CD4-positive, alpha-beta T cell treated with Interleukin-12 subunit alpha and Interleukin-12 subunit beta, for 1 hour (primary cell): ENCODE measurements around the gene CYB561.

Experiments
- DNase-seq: peaks from one replicate; pipeline ENCODE4 v3.0.0-alpha.2; 2020

Gene CYB561

DNA sequence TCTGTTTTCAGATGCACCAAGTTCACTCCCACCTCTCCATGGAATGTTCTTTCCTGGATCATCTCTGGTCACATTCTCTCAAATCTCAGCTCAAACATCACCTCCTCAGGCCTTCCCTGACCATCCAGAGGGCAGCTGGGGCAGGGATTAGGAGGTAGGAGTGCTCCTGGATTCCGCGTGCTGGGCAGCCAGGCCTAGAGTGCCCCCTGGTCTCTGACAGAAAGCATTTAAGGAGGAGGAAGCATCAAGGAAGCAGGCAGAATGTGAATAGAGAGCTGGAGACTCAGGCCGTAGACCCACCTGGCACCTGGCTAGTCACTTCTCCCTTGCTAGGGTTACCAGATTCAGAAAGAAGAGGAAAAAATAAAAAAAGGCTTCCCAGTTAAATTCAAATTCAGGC lies 2.5 kb upstream of the CYB561 start:
- no peak for DNase-seq

DNA sequence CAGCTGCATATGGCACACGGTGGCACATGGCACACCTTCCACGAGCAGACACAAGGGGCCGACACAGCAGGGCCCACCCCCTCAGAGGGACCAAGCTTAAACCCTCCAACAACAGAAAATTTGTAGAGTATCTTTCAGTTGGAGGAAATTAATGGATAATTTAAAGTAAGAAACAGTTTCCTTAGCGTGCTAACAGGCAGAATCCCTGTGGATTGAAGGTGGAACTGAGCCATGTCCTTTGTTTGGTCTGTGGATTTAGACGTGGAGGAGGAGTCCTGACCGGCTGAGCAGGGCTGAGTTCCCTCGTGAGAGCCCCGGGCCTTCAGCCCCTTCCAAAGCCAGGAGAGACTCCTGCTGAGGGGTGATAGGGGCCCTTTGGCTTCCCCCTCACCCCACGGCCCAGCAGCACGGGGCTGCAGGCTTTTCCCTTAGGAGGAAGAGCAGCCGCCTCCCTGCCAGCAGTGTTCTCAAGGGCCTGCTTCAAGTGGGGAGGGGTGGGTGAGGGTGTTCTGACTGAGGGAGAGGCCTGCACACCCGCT lies 1.4 kb upstream of the CYB561 start:
- no peak for DNase-seq

DNA sequence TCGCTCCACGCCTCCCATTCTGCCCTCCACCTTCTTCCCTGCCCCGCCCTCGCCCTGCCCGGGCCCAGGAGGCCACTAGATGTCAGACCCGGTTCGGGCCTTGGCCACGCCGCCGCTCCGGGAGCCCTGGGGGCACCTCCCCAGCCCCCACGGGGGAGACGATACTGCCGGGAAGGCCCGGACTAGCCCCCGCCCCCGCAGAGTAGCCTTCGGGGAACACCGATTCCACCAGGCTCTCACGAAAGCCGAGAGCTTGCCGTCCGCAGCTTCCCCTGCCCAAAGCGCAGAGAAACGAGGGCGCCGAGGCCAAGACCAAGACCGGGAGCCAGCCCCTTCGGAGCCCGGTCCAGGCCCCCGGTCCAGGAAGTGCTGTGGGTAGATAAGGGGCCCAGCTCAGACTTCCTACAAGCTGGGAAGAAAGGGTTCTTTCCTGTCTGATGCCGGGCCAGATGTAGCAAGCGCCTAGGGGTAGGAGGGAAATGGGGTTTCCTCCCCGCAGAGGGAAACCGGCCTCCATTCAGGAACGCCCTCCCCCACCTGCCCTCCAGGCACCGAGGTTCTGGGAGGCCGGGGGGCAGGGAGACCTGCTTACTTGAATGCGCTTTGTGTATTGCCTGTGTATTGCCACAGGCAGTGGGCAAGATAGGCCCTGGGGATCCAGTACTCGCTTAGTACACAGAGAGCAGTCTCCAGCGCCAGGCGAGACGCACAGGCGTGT lies 806 bp upstream of the CYB561 start:
- DNase-seq = peak; percentile 57

DNA sequence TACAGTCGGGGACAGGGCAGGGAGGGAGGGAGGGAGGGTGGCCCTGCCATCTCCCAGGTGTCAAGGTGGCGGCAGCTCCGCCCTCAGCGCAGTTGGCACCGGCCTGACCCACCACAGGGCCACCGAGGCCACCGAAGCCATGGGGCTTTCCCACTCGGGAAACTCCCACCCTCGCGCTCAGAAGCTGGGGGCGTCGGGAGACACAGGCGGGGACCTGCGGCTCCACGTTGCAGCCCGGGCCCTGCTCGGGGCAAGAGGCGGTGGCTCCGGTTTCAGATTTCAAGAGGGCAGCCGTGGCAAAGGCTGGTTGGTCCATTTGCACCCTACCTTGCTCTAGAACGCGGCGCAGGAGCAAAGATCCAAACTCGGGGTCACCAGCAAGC lies 544 bp downstream of the CYB561 start:
- DNase-seq = peak; percentile 87

DNA sequence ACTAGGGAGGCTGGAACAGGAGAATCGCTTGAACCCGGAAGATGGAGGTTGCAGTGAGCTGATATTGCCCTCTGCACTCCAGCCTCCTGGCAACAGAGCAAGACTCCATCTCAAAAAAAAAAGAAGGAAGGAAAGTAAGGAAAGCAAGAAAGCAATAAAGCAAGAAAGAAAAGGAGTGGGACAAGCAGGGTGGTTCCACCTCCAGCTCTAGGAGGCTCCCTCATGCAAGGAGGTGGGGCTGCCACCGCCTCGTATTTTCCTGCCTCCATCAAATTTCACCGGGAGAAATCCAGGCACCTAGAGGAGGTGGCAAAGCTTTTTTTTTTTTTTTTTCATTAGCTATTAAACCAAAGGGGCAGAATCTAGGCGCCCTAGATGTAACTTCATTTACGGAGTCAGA lies 1.0 kb downstream of the CYB561 start:
- DNase-seq = no peak

DNA sequence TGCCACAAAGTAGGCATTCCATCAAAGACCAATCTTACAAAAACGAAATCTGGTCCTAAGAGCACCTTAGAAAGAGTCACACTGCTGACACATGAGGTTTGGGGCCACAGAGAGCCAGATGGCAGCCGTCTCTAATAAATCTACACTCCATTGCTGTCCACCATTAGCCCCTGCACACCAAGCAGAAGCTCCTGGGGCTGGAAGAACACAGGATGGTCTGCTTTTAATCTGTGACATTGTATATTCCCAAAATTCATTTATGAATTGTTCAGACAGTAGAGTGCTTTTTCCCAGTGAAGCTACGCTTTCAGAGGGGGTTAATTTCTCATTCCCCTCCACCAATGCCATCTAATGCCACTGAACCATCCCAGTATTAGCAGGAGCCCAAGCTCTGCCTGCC lies 1.6 kb downstream of the CYB561 start:
- no peak for DNase-seq

DNA sequence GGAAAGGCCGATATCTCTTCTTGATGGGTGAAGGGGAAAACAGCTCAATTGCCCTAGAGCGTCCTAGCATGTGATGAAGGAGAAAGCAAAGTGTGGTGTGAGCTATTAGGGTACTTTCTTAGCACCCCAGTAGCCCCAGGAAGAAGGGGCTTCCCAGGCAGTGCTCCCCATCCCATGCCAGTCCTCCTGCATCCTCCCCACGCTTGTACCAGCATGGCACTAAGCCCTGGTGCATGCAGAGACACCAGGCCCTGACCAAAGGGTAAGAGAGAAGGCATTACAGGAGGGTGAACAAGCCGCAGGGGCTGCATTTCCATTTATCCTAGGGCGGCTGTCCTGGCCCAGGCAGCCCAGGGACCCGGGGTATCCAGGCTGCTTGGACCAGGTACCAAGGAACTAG lies 3.1 kb downstream of the CYB561 start:
- DNase-seq = no peak

DNA sequence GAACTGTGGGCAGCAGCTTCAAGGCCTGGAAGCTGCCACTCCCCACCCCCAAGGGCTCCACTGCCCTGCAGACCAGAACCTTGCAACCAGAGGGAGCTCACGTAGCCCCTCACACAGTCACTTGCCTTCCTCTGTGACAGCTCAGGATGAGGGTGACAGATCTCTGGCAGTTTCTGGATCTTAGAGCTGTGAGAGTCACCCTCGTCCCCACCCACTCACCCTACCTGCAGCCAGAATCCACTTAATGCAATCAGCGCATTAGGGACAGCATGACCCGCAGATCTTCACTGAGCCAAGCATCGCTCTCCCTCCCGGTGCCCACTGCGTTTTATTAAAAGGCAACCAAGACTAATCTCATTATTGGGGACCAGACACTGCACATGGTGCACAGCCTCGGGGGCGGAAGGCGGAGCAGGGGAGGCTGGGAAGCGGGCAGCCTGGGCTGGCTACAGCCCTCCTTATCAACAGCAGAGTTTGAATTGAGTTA lies 3.5 kb downstream of the CYB561 start:
- DNase-seq = no peak

DNA sequence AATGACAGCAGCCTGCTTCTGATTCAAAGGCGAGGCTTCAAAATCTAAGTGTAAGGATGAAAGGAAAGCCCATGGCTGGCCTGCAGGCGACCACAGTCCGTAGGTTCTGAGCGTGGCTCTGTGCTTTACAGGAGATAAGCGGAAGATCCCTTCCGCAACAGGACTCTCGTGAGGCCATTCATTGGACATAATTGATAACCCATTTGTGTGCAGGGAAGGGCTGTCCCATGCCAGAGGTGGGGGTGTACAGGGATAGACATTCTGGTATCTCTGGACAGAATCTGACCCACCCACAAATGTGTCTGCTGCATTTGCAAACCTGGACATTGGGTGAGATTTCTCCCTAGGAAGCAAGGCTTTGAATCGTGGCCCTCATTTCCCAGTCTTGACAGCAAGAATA lies 4.0 kb downstream of the CYB561 start:
- DNase-seq = no peak

DNA sequence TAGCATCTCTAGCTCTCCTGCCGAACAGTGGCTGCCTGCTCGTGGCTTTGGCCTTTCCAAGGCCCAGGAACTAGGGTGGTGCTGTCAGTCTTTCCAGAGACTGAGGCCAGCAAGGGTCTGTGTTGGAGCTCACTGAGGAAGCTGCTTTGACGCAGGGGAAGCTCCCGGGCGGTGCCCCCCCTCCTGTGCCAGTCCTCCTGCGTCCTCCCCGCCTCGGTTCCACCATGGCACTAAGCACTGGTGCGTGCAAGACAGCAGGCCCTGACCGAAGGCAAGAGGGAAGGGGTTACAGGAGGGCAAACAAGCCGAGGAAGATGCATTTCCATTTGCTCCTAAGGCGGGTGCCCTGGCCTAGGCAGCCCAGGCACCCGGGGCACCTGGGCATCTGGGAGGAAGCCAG lies 4.5 kb downstream of the CYB561 start:
- no peak for DNase-seq

DNA sequence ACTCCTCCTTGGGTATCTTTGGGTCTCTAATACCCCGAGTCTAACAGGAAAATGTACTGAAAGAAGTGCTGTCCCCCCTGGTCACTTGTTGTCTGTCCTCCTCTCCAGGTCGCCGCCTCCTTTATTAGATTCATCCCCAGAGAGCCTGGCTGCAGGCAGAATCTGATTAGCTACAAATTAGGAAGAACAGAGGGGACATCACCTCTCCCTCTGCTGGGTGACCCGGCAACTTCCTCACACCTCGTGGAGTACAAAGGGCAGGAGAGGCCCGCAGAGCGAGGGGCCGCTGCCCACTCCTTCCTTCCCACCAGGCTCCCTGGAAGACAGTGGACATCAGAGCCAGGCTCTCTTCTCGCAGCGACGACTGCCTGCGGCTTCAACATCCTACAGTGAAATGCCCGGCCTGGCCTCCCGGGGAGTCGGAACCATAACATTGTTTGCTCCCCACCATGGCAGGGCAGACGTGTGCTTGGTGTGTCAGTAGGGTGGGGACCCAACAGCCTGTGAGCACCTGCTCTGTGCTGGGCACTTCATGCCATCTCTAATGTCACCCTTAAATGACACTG lies 5.3 kb downstream of the CYB561 start:
- no peak for DNase-seq

DNA sequence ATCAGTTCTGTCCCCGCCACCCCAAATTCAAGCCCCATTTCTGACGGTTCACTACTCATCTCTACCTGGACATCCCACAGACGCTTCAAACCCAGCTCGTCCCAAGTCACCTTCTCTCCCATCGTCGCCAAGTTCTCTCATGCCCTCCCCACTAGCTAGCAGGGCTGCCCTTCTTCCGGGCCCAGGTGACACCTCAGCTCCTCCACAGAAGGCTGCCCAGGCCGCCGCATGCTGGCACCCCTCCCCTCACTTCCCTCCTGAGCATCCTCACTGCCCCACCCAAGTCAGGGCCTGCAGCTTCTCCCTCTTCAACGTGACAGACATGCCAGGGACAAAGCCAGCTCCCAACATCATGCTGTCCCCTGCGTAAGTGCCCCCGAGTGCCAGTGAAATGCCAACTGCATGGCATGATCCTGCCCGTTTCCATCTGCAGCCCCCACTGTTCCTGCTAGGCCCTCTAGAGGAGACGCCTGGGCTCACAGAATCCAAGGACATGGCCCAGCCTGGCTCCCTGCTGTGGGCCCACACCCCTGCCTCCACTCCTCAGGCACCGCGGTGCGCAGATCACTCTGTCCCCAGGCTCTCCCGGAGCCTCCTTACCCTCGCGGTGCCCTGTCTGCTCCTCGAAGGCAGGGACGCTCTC lies 5.9 kb downstream of the CYB561 start:
- DNase-seq = peak; percentile 55

DNA sequence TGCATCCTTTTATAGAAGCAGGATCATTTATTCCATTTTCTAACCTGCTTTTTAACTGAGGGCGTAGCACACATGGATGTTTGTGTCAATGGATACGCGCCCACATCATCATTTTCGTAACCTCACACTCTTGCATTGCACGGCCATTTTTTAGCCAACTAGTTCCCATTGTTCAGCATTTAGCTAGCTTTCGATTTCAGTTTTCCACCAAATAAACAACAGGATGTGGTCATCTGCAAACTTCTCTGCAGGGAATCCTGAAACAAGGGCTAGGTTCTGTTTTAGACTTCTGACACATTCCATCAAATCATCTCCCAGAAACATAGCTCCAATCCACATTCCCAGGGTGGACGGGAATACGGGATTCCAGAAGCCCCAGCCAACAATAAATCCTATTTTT lies 6.4 kb downstream of the CYB561 start:
- DNase-seq = peak; percentile 64

DNA sequence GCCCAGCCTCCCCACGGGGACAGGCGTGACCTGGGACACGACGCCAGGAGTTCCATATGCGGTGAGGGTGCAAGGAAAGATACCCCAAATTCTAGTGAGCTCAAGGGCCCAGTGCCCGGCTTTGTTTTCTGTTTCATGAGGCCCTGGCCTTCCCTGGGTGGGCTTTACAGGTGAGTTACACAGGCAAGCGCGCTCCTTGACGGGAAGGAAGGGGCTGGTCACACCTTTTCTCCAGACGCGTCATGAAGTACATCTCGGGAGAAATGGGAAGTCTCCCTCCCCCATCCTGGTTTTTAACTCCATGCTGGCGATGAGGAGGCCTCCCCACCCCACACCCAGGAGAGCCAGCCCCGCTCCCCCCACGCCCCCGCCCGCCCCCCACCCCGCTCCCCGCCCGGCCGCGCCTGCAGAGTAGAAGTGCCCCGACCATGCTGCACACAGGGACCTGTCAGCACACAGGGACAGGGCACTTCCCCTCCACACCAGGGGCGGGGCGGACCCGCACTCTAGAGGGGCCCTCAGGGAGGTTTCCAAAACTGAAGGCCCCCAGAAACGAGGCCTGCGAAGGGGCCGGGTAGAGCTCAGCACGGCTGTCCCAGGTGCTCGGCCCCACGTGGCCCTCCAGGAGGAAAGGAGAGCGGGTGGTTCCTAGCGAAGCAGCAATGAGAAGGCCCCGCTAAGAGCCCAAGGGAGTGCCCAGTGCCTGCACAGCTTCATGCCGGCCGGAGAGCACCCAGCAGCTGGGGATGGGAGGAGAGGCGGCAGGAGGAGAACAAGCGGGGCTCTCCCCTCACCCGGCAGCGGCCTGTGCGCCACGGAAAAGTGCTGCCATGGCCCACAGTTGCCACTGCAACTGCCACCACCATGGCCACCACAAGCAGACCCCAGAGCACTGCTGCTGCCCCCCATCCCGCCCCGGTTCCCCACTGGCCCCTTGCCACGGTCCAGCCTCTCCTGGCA lies 7.7 kb downstream of the CYB561 start:
- no peak for DNase-seq

DNA sequence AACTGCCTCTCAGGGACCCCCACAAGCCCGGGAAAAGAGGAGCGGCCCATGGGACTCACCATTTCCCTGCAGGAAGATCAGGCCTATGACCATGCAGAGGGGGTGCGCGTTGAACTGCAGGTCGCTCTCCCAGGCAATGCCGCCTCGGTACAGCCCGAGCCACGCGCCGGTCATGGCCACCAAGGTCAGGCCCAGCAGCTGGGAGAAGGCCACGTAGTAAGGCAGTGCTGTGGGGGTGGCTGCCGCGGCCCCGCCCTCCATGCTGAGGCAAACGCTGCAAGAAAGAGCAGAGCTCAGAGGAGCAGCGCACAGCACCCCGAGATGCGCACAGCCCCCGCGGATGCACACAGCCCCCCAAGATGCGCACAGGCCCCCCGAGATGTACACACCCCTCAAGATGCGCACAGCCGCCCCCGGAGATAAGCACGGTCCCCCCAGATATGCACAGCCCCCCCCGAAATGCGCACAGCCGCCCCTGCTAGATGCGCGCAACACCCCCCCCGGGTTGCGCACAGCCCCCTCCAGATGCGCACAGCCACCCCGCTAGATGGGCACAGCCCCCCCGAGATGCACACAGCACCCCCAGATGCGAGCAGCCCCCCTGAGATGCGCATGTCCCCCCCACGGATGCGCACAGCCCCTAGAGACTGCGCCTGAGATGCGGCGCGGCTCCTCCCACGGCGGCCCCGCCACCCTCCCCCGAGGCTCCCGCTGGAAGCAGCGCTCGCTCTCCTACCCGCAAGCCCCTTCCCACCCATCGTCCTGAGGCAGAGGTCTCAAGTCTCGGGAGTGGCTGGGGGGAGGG lies 8.6 kb downstream of the CYB561 start:
- no peak for DNase-seq

DNA sequence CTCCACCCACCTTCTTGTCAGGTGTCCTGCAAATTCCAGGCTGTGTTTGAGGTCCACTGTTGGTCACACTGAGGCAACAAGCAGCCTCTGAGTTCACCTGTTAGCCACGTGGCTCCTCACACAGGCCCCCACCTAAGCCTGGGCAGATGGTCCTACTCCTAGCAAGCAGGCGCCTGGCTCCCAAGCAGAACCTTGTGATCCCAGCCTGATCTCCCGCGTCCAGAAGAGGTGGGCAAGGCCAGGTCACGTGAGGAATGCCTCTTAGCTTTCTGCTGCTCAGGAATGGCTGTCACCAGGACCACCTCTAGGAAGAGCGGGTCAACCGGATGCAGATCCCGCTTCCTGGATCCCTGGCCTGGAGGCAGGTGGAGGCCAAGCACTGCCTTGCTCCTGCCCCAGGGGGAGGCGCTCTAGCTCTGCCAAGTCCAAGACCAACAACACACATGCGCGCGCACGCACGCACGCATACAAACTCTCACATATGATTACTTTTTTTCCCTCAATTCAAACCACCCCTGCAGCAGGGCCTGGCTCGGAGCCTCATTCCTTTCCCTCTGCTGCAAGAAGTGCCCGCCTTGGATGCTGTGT lies 9.5 kb downstream of the CYB561 start:
- DNase-seq = no peak

DNA sequence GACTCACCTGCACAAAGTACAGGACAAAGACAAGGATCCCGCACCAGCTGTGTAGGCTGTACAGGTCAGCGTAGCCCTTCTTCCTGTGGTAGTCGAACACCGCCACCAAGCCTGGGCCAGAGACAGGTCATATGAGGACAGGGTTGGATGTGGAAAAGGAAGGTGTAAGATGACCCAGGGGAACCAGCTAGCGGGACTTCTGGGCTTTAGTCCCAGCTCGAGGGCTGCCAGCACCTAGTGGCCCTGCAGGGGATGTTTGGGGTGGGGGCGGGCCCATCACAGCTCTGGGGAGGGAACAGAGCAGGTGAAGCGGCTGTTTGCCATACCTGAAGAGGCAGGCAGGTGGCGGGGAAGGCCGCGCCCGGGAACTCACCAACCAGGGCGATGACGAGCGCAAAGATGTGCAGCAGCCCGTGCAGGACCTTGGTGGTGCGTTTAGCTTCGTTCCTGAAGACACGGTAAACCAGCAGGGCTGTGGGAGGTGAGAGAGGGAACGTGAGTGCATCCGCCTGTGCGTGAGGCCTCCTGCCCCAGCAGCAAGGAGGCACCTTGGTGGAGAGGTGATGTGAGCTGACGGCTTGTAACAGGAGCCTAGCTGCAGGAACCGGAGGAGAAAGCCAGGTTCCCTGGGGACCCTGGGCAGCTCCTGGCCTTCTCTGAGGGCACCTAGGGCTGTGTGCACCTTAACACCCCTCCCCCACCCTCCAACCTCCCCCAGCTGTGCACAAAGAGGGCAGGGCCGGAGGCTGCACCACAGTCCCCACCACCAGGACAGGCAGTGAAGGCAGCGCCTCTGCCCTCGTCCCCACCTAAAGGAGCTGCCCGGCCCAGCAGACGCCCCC lies 10.2 kb downstream of the CYB561 start:
- no peak for DNase-seq

DNA sequence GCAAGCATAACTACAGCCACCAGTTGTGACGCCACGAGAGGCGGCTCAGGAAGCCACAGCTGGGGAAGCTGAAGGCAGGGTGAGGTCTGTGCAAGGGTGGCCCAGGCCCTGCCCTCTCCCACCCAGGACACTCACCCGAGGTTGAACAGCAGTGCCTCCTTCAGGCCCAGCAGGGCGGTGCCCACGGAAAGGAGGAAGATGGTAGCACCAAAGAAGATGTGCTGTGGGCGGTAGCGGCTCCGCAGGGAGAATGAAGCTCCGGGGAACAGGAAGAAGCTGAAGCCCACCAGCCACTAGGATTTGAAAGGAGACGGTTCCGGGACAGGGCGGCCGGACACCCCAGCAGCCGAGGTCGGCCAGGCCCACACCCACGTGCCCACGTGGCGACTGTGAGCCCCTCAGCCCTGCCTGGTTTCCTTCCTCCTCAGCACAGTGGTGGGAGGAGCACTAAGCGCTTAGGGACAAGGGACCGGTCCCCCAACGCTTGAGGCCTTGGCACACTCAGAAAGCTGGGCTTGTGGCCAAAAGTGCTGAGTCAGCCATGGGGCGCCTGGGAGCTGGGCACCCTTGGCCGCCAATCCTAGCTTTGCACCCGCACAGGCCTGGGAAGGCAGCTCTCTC lies 11.0 kb downstream of the CYB561 start:
- peak; percentile 56 for DNase-seq

DNA sequence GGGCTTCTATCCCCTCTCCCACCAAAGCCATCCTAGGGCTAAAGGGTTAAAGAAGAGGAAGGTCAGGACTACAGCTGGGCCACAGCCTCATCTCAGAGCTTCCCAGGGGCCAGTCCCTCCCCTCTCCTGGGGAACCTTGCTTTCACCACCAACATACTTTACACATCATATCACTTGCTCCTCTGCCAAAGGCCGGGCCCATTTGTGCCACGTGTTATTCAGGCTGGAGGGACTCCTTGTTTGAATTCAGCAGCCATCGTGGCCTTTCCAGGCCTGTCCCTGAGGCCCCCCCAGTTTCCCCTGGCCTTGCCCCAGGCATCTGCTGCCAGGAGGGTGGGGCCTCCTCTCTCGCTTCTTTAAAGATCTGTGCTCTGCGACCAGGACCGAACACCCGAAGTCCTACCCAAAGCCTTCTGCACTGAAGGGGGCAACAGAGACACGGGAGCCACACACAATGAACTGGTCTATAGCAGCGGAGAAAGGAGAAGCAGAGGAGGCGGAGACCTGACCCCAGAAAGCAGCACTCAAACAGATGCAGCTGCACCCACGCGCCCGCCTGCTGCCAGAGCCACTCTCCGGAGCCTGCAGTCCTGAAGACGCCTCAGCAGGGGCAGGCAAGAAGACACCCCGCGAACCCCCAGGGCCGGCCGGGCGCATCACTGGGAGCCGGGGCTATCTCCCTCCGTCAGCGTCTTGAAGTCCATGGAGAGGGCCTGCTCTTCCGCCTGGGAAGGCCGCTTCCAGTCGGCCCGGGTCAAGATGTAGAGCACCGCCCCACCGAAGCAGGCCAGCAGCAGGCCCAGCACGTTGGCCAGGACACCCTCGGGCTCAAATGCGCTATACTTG lies 12.1 kb downstream of the CYB561 start:
- DNase-seq = no peak
